ENCODE results near the gene SPRR3.

Gene SPRR3

DNA sequence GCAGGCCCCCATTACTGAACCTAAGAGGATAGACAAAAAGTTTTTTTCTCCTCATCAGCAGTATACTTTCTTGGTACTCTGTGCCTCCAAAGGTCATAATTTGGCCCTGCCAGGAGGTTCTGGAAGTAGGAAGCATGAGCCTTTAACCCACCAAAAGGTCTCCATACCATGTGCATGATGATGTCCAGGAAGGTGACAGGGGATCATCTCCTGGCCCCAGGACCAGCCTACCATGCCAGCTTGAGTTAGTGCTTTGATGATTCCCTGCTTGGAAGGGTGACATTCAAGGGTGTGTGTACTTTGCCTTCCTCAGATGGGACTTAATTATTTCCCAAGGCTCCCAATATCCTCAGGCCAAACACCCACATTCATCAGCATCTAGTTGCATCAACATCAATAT, 23.9 kb upstream of the SPRR3 start:
- Histone ChIP-seq H3K27ac (no peak overlapping the region), H4K20me1 (no peaks in the 10 kb centered on the region), H3K27me3 (no peaks in the 10 kb centered on the region), H3K36me3 (no peaks in the 10 kb centered on the region), H3K4me2 (no peak overlapping the region), H3K4me3 (no peak overlapping the region), H3K9me3 (replicated peaks in 1 of 11) (peaks cover 11 to 21% (median 14%) of the 10 kb centered on the region in 11 experiments), H3K4me1 (peaks cover 0 to 8% (median 3%) of the 10 kb centered on the region in 10 experiments; a peak in 13 of 20 replicates), H3K9ac (no peak overlapping the region)
- no peak for TF ChIP-seq Cebpa-rat (IDR thresholded peaks at IDR 0.05)

DNA sequence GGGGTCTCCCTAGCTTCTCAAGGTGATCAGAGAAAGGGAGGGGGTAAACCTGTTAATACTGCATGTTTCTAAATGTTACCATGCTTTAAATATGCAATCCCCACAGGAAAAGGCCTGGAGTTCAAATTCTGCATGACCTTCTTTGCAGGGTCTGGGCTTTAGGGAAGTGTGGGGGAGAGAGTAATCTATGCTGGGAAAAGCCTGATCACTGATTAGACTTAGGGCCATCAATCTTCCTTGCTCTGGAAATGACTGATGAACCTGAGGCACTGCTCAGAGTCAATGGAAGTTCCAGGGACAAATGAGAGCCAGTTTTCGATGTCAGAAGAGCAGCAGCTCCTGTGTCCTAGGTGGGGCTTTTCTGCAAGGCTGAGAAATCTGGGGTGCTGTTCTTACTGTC, 20.9 kb upstream of the SPRR3 start:
- TF ChIP-seq Cebpa-rat (IDR thresholded peaks at IDR 0.05) = no peak; a peak in 1 of 22 replicates
- H3K9ac ChIP-seq = no peak overlapping the region
- H3K4me3 ChIP-seq = no peak overlapping the region
- H4K20me1 ChIP-seq = no peaks in the 10 kb centered on the region
- H3K4me1 ChIP-seq = peaks cover 0 to 19% (median 11%) of the 10 kb centered on the region in 10 experiments; a peak in 14 of 20 replicates
- no peaks in the 10 kb centered on the region for H3K9me3 ChIP-seq (replicated peaks in 1 of 11)
- no peak overlapping the region for H3K4me2 ChIP-seq
- no peaks in the 10 kb centered on the region for H3K36me3 ChIP-seq
- no peak overlapping the region for H3K27ac ChIP-seq
- H3K27me3 ChIP-seq = no peaks in the 10 kb centered on the region

DNA sequence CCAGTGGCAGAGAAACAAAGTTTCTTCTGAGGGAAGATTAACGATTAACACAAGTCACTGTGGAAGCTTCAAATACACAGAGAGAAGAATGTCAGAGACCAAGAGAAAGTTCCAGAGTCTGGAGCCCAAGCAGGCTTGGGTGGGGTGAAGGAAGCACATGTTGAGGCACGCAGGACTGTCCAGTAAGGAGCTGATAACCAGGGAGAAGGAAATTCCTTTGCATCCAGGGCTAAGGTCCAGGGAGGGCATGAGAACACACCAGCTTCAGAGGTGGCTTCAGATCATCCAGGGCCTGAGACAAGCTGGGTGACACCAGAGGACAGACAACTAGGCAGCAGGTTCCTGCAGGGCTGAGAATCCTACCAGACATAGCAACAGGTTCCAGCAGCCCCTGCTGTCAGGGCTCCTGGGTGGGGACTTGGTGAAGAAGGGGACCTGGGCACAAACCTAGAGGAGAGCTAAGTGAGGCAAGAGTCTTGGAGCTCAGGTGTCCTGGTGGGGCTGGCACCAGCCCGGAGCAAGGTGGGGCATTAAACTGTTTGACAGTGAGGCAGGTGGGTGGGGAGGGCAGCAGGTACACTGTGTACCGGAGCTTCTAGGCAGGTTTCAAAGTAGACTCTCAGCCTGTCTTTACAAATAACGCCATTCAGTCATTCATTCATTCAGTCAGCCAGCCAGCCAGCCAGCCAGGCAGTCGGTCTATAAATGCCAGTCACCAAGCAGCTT, 20.2 kb upstream of the SPRR3 start:
- H3K4me2 ChIP-seq = no peak overlapping the region

DNA sequence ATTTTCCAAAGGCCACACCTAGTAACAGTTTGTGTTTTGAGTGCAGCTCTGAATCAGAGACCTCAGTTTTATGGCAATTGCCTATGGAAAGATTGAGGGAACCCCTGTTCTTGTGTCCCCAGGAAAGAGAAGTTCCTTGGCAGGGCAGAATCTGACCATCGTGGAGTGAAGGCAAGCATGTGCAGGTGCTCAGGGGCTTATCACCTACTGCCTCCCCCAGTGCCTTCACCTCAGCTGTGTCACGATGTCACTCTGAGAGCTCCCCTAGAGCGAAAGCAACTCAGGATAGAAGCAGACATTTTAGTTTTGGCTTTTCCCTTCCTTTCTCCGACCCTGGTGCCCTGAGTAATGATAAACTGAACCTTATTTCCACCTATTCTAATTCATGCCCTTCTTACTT, 19.5 kb upstream of the SPRR3 start:
- no peaks in the 10 kb centered on the region; a peak in 1 of 22 replicates for H3K9me3 ChIP-seq (replicated peaks in 1 of 11)
- H3K4me1 ChIP-seq = peaks cover 0 to 17% (median 9%) of the 10 kb centered on the region in 10 experiments; a peak in 14 of 20 replicates
- H3K4me2 ChIP-seq = peak overlapping the region in 4 of 11 experiments; percentile 32 to 56 (median 52); a peak in 4 of 22 replicates
- H3K9ac ChIP-seq = no peak overlapping the region
- TF ChIP-seq Cebpa-rat (IDR thresholded peaks at IDR 0.05) = no peak
- H3K27ac ChIP-seq = no peak overlapping the region
- H3K4me3 ChIP-seq = no peak overlapping the region
- H3K27me3 ChIP-seq = no peaks in the 10 kb centered on the region
- no peaks in the 10 kb centered on the region for H3K36me3 ChIP-seq
- no peaks in the 10 kb centered on the region for H4K20me1 ChIP-seq

More for the DNA sequence above, 20.2 kb upstream of the SPRR3 start:
- Histone ChIP-seq H3K27ac (no peak overlapping the region), H3K27me3 (no peaks in the 10 kb centered on the region), H3K9ac (no peak overlapping the region), H3K9me3 (replicated peaks in 1 of 11) (no peaks in the 10 kb centered on the region), H4K20me1 (no peaks in the 10 kb centered on the region), H3K36me3 (no peaks in the 10 kb centered on the region), H3K4me1 (peaks cover 0 to 17% (median 9%) of the 10 kb centered on the region in 10 experiments; a peak in 14 of 20 replicates), H3K4me3 (no peak overlapping the region)
- no peak for TF ChIP-seq Cebpa-rat (IDR thresholded peaks at IDR 0.05)

DNA sequence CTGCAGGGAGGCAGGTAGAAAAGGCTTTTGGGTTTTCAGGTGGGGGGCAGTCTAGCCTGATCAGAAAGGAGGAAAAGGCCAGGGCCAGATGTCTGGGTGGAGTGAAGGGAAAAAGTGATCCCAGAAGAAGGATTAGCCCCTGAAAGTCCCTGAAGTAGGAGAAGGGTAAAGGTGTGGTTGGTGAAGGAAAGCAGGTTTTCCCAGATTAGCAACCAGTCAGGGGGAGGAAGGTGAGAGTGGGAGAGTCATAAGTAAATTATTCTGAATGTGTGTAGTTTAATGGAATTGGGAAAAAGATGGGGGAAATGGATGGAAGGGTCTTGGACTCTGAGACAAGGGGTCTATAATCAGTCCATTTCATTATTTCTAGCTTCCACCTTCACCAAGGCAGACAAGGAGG, 18.3 kb upstream of the SPRR3 start:
- no peak for TF ChIP-seq Cebpa-rat (IDR thresholded peaks at IDR 0.05)
- Histone ChIP-seq H3K4me2 (peak overlapping the region in 8 of 11 experiments; percentile 21 to 67 (median 52); a peak in 15 of 22 replicates), H3K9ac (0 out of 22 replicates have a peak overlapping the region, but pooled peaks of 1 of the 11 experiments have one; percentile 11), H3K4me1 (peaks cover 0 to 17% (median 9%) of the 10 kb centered on the region in 10 experiments; a peak in 14 of 20 replicates), H3K36me3 (no peaks in the 10 kb centered on the region), H3K27ac (no peak overlapping the region), H3K27me3 (no peaks in the 10 kb centered on the region), H3K4me3 (no peak overlapping the region), H4K20me1 (no peaks in the 10 kb centered on the region), H3K9me3 (replicated peaks in 1 of 11) (peaks cover 0 to 10% (median 0%) of the 10 kb centered on the region in 11 experiments; a peak in 3 of 22 replicates)

DNA sequence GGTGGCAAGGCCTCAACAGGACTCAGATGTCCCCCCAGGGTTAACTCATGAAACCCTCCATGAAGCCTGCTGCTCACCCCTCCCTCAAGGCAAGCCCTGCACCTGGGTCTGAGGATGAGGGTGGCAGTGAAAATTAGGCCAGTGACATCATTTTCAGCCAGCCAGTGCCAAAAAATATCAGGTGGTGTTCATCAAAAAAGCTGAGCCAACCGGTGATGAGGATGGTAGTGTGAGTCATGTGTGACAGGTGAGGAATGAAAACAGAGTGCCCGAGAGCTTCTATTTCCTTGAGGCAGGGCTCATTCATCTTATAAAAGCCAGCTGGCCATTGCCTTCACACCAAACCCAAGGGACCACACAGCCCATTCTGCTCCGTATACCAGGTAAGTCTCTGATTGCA, 17.8 kb upstream of the SPRR3 start, which contains the start of gene SPRR1A:
SPRR1A (plus strand) TSS at position 339 of the 400 bp plus-strand sequence. CDS start 1,150 bp downstream, outside the sequence.
- Histone ChIP-seq H3K27ac (no peak within 1 kb of the TSS), H3K9ac (0 out of 22 replicates have a peak within 1 kb of the TSS, but pooled peaks of 1 of the 11 experiments have one; percentile 11), H3K9me3 (replicated peaks in 1 of 11) (peaks cover 0 to 10% (median 0%) of the 10 kb centered on the region in 11 experiments; a peak in 3 of 22 replicates), H4K20me1 (no peaks in the 10 kb centered on the region), H3K27me3 (no peaks in the 10 kb centered on the region), H3K4me3 (no peak within 1 kb of the TSS), H3K36me3 (no peaks in the 10 kb centered on the region), H3K4me1 (peaks cover 0 to 17% (median 9%) of the 10 kb centered on the region in 10 experiments; a peak in 14 of 20 replicates), H3K4me2 (peak within 1 kb of the TSS in 8 of 11 experiments; percentile 21 to 67 (median 52); a peak in 15 of 22 replicates)
- no peak for TF ChIP-seq Cebpa-rat (IDR thresholded peaks at IDR 0.05)

DNA sequence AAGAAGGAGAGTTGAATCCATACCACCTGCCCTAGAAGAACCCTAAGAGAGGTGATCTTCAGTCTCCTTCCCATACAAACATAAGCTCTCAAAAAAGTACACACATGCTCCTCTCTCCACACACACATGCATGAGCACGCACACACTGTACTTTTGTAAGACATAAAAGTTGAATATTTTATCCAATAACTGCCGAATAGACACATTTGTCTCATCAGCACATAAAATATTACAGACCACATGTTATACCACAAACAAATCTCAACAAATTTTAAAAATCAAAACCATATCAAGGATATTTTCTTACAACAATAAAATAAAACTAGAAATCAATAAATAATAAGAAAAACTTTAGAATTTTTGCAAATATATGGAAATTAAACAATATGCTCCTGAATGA, 15.0 kb upstream of the SPRR3 start:
- Histone ChIP-seq H4K20me1 (no peaks in the 10 kb centered on the region), H3K4me3 (no peak overlapping the region), H3K27ac (no peak overlapping the region)

DNA sequence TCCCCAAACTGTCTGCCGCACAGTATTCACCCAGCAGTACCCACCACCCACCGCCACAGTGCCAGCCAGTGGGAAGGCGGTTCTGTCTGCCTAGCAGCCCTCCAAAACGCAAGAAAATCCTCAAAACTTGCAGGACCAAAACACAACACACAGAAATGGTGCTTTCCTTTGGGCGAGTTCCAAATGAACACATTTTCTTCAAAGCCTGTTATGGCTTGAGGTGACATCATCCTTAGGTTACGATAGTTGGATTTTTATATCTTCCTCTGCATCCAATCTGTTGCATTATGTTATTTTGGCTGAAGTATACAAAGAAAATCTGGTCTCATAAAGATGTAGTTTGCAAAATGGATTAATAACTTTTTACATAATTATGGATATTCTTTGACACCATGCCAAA, 8.4 kb upstream of the SPRR3 start:
- Histone ChIP-seq H3K4me1 (no peaks in the 10 kb centered on the region), H4K20me1 (no peaks in the 10 kb centered on the region), H3K27me3 (peaks cover 0 to 6% (median 0%) of the 10 kb centered on the region in 11 experiments; a peak in 1 of 22 replicates), H3K36me3 (no peaks in the 10 kb centered on the region), H3K4me3 (no peak overlapping the region), H3K9me3 (replicated peaks in 1 of 11) (peaks cover 8 to 13% (median 10%) of the 10 kb centered on the region in 11 experiments; a peak in 19 of 22 replicates), H3K4me2 (no peak overlapping the region), H3K27ac (no peak overlapping the region), H3K9ac (no peak overlapping the region)
- no peak for TF ChIP-seq Cebpa-rat (IDR thresholded peaks at IDR 0.05)

More for the DNA sequence above, 15.0 kb upstream of the SPRR3 start:
- Histone ChIP-seq H3K4me2 (no peak overlapping the region), H3K4me1 (peaks cover 0 to 17% (median 9%) of the 10 kb centered on the region in 10 experiments; a peak in 14 of 20 replicates), H3K36me3 (no peaks in the 10 kb centered on the region), H3K9ac (no peak overlapping the region), H3K27me3 (no peaks in the 10 kb centered on the region), H3K9me3 (replicated peaks in 1 of 11) (peaks cover 0 to 10% (median 0%) of the 10 kb centered on the region in 11 experiments; a peak in 3 of 22 replicates)
- TF ChIP-seq Cebpa-rat (IDR thresholded peaks at IDR 0.05) = no peak

DNA sequence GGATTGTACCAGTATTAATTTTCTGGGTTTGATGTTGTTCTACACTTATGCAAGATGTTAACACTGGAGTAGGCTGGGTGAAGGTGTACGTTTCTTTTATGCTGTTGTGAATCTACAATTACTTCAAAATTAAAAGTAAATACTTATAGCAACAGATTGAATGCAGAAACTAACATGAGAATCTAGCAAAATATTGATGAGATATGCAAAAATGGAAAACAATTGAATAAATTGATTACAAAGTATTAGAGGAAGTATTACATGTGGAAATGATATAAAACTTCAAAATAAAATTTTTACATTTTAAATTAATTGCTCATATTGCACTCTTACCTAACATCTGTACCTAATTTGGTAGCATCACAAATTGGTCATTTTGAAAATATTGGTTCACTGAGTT, 5.7 kb upstream of the SPRR3 start:
- no peak for TF ChIP-seq Cebpa-rat (IDR thresholded peaks at IDR 0.05)
- Histone ChIP-seq H3K36me3 (no peaks in the 10 kb centered on the region), H3K27ac (no peak overlapping the region), H4K20me1 (no peaks in the 10 kb centered on the region), H3K4me1 (peaks cover 0 to 7% (median 2%) of the 10 kb centered on the region in 10 experiments; a peak in 6 of 20 replicates), H3K9me3 (replicated peaks in 1 of 11) (peaks cover 8 to 13% (median 10%) of the 10 kb centered on the region in 11 experiments; a peak in 19 of 22 replicates), H3K4me3 (no peak overlapping the region), H3K4me2 (no peak overlapping the region), H3K27me3 (peaks cover 0 to 6% (median 0%) of the 10 kb centered on the region in 11 experiments; a peak in 1 of 22 replicates), H3K9ac (no peak overlapping the region)

Data from BLaER1 treated with 17β-estradiol and CSF1 and Interleukin-3, amounts not matched to agents 10 nM and 100 nM (cell line).